Measurements from ENCODE around the gene NT5M.
A peak's percentile ranks its signal among the peaks of the same experiment; 100 is the strongest.
"Not testable (repeated sequence)": the region's sequence is repeated elsewhere in the genome, so short reads cannot be mapped to it uniquely, and the experiment has no call there.

NT5M gene

DNA sequence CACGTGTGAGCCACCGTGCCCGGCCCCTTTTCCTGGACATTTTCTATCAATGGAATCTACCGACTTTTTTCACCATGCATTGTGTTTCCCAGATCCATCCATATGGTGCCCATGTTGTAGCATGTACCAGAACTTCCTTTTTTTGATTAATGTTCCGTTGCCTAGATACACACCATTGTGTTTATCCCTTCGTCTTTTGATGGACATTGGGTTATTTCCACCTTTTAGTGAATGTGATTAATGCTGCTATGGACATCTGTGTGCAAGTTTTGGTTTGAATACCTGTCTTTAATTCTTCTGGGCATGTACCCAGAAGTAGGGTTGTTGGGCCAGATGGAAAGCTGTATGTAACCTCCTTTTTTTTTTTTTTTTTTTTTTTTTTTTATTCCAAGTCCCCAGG is 79.8 kb downstream of the NT5M start:
- no peak overlapping the region for H3K18ac ChIP-seq (ENCODE audit: low read depth in 1 of 2, low read length in 2 of 2)
- H3K23ac ChIP-seq (ENCODE audit: low read length in 2 of 2) = no peak overlapping the region
- H3K79me1 ChIP-seq (replicated peaks; ENCODE audit: low read length, poor library complexity, severe bottlenecking) = no peaks in the 10 kb centered on the region
- 78% methylated on average over 6 of the region's 6 CpGs for WGBS
- no peak overlapping the region for H2BK120ac ChIP-seq (ENCODE audit: low read depth, low read length)
- H3K27ac ChIP-seq (ENCODE audit: low read length, poor library complexity, severe bottlenecking) = no peak overlapping the region
- no peak for DNase-seq
- H3K4ac ChIP-seq (ENCODE audit: low read depth in 1 of 2, low read length in 2 of 2) = no peak overlapping the region
- H4K8ac ChIP-seq (ENCODE audit: low read length) = no peak overlapping the region
- no peak overlapping the region for H2BK5ac ChIP-seq (ENCODE audit: low read depth, low read length, poor library complexity, severe bottlenecking)
- no peaks in the 10 kb centered on the region for H3K4me1 ChIP-seq (ENCODE audit: control insufficient read depth, insufficient read depth, low read depth, low read length)
- no peak overlapping the region for H3K14ac ChIP-seq (ENCODE audit: low read length in 2 of 2)
- no peaks in the 10 kb centered on the region for H3K36me3 ChIP-seq (ENCODE audit: control insufficient read depth in 1 of 2, insufficient read depth in 2 of 2, low read depth in 1 of 2, low read length in 2 of 2)
- no peaks in the 10 kb centered on the region for H3K9me3 ChIP-seq (ENCODE audit: control insufficient read depth, low read length)
- no peak overlapping the region for H3K4me2 ChIP-seq (ENCODE audit: low read length, poor library complexity, severe bottlenecking)
- no peak overlapping the region for H2BK12ac ChIP-seq (ENCODE audit: low read length in 2 of 2)
- H3K27me3 ChIP-seq (ENCODE audit: control insufficient read depth in 1 of 2, insufficient read depth in 1 of 2, low read length in 2 of 2) = peaks cover 34 to 59% of the 10 kb centered on the region in 2 experiments
- H2AFZ ChIP-seq (ENCODE audit: low read depth, low read length) = no peak overlapping the region
- no peak overlapping the region for H2BK15ac ChIP-seq (ENCODE audit: low read depth, poor library complexity, severe bottlenecking)
- H2AK5ac ChIP-seq (ENCODE audit: low read length, severe bottlenecking) = no peak overlapping the region
- no peak overlapping the region for H3K4me3 ChIP-seq (ENCODE audit: insufficient read depth in 1 of 2, low read depth in 1 of 2, low read length in 2 of 2)
- H3K9ac ChIP-seq (ENCODE audit: low read length) = no peak overlapping the region
- H4K91ac ChIP-seq (ENCODE audit: low read length) = no peak overlapping the region

DNA sequence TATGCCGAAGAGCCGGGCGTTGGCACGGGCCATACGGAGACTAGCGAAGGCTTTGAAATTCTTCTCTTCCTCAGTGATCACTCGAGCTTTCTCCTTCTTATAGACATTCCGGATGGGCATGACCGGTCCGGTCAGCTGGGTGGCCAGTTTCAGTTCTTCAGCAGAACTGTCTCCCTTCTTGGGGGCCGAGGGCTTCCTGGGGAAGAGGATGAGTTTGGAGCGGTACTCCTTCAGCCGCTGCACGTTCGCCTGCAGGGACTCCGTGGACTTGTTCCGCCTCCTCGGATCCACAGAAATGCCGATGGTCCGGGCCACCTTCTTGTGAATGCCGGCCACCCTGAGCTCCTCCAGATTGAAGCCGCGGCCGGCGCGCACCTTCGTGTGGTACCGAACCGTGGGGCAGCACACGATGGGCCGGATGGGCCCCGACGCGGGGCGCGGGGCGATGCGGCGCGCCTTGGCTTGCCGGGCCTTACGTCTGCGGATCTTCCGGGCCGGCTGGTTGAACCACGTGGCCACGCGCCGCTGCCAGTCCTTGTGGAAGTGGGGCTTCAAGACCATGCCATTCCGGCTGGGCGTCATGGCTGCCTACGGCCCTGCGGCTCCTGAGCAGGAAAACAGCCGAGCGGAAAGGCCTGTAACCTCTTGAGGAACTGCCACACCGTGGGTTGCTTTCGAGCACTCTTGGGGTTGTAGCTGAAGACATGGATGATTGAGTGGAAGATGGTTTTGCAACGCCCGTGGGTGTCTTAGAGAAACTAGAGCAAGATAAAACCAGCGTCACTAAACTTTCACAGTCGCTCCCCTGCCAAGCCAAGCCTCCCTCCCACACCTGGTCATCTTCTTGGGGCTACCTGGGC is 80.5 kb downstream of the NT5M start:
- H3K79me1 ChIP-seq (replicated peaks; ENCODE audit: low read length, poor library complexity, severe bottlenecking); H3K4ac ChIP-seq (ENCODE audit: low read depth in 1 of 2, low read length in 2 of 2); H3K9ac ChIP-seq (ENCODE audit: low read length); H3K4me2 ChIP-seq (ENCODE audit: low read length, poor library complexity, severe bottlenecking); H4K91ac ChIP-seq (ENCODE audit: low read length); H3K36me3 ChIP-seq (ENCODE audit: control insufficient read depth in 1 of 2, insufficient read depth in 2 of 2, low read depth in 1 of 2, low read length in 2 of 2); H2AK5ac ChIP-seq (ENCODE audit: low read length, severe bottlenecking); H3K18ac ChIP-seq (ENCODE audit: low read depth in 1 of 2, low read length in 2 of 2); H2BK120ac ChIP-seq (ENCODE audit: low read depth, low read length); H3K23ac ChIP-seq (ENCODE audit: low read length in 2 of 2); H3K14ac ChIP-seq (ENCODE audit: low read length in 2 of 2); H2AFZ ChIP-seq (ENCODE audit: low read depth, low read length); H4K8ac ChIP-seq (ENCODE audit: low read length); H2BK5ac ChIP-seq (ENCODE audit: low read depth, low read length, poor library complexity, severe bottlenecking); H3K4me1 ChIP-seq (ENCODE audit: control insufficient read depth, insufficient read depth, low read depth, low read length); H3K4me3 ChIP-seq (ENCODE audit: insufficient read depth in 1 of 2, low read depth in 1 of 2, low read length in 2 of 2); DNase-seq; H2BK12ac ChIP-seq (ENCODE audit: low read length in 2 of 2); H2BK15ac ChIP-seq (ENCODE audit: low read depth, poor library complexity, severe bottlenecking); H3K9me3 ChIP-seq (ENCODE audit: control insufficient read depth, low read length); H3K27ac ChIP-seq (ENCODE audit: low read length, poor library complexity, severe bottlenecking): not testable (repeated sequence)
- peaks cover 34 to 58% of the 10 kb centered on the region in 2 experiments for H3K27me3 ChIP-seq (ENCODE audit: control insufficient read depth in 1 of 2, insufficient read depth in 1 of 2, low read length in 2 of 2)
- WGBS = 95% methylated on average over 58 of the region's 61 CpGs

DNA sequence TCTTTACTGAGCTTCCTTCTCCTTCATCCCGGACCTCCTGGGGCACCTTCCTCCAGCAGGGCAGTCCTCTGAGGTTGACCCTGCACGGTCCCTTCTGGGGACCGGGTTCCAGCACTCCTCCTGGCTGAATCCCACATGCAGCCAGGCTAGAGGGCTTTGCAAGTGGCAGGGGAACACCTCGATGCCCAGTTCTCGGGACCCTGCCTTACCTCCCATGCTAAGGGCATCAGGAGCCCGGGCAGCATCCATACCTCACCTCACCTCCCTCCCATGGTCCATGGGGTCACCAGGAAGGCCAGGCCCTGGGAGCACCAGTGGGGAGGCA is 81.1 kb downstream of the NT5M start:
- H3K4me2 ChIP-seq (ENCODE audit: low read length, poor library complexity, severe bottlenecking) = no peak overlapping the region
- no peak overlapping the region for H2BK120ac ChIP-seq (ENCODE audit: low read depth, low read length)
- H3K18ac ChIP-seq (ENCODE audit: low read depth in 1 of 2, low read length in 2 of 2) = no peak overlapping the region
- H4K8ac ChIP-seq (ENCODE audit: low read length) = no peak overlapping the region
- peaks cover 34 to 57% of the 10 kb centered on the region in 2 experiments for H3K27me3 ChIP-seq (ENCODE audit: control insufficient read depth in 1 of 2, insufficient read depth in 1 of 2, low read length in 2 of 2)
- no peak overlapping the region for H2AK5ac ChIP-seq (ENCODE audit: low read length, severe bottlenecking)
- H3K79me1 ChIP-seq (replicated peaks; ENCODE audit: low read length, poor library complexity, severe bottlenecking) = no peaks in the 10 kb centered on the region
- H2AFZ ChIP-seq (ENCODE audit: low read depth, low read length) = no peak overlapping the region
- H2BK12ac ChIP-seq (ENCODE audit: low read length in 2 of 2) = no peak overlapping the region
- no peak overlapping the region for H3K27ac ChIP-seq (ENCODE audit: low read length, poor library complexity, severe bottlenecking)
- no peak overlapping the region for H3K4ac ChIP-seq (ENCODE audit: low read depth in 1 of 2, low read length in 2 of 2)
- no peak overlapping the region for H4K91ac ChIP-seq (ENCODE audit: low read length)
- H3K9ac ChIP-seq (ENCODE audit: low read length) = no peak overlapping the region
- H3K9me3 ChIP-seq (ENCODE audit: control insufficient read depth, low read length) = no peaks in the 10 kb centered on the region
- 77% methylated on average over 6 of the region's 6 CpGs for WGBS
- no peak overlapping the region for H3K14ac ChIP-seq (ENCODE audit: low read length in 2 of 2)
- no peak overlapping the region for H2BK5ac ChIP-seq (ENCODE audit: low read depth, low read length, poor library complexity, severe bottlenecking)
- no peak for DNase-seq
- H3K36me3 ChIP-seq (ENCODE audit: control insufficient read depth in 1 of 2, insufficient read depth in 2 of 2, low read depth in 1 of 2, low read length in 2 of 2) = no peaks in the 10 kb centered on the region
- H3K4me1 ChIP-seq (ENCODE audit: control insufficient read depth, insufficient read depth, low read depth, low read length) = no peaks in the 10 kb centered on the region
- H3K23ac ChIP-seq (ENCODE audit: low read length in 2 of 2) = no peak overlapping the region
- H3K4me3 ChIP-seq (ENCODE audit: insufficient read depth in 1 of 2, low read depth in 1 of 2, low read length in 2 of 2) = no peak overlapping the region
- H2BK15ac ChIP-seq (ENCODE audit: low read depth, poor library complexity, severe bottlenecking) = no peak overlapping the region

DNA sequence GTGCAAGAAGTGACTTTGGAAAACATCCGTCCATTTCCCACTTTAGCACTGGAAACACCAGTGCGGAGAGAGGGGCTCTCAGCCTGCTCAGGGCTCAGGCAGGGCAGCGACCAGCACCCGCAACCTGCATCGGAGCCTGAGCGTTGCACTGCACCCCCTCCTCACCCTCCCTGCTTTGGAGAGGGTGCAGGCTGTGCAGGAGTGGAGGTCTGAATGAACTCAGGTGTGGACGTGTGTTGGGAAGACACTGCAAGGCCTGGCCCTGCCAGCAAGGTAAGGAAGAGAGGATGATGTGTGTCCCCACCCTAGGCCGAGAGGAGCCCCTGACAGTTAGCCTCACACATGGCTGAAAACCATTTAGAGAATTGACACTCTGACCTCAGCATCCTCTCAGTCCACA is 81.8 kb downstream of the NT5M start:
- no peak overlapping the region for H2AK5ac ChIP-seq (ENCODE audit: low read length, severe bottlenecking)
- no peak overlapping the region for H2BK12ac ChIP-seq (ENCODE audit: low read length in 2 of 2)
- H3K9ac ChIP-seq (ENCODE audit: low read length) = no peak overlapping the region
- H3K27ac ChIP-seq (ENCODE audit: low read length, poor library complexity, severe bottlenecking) = no peak overlapping the region
- no peak overlapping the region for H4K91ac ChIP-seq (ENCODE audit: low read length)
- peaks cover 28 to 50% of the 10 kb centered on the region in 2 experiments for H3K27me3 ChIP-seq (ENCODE audit: control insufficient read depth in 1 of 2, insufficient read depth in 1 of 2, low read length in 2 of 2)
- H3K4ac ChIP-seq (ENCODE audit: low read depth in 1 of 2, low read length in 2 of 2) = no peak overlapping the region
- no peak for DNase-seq
- 85% methylated on average over 5 of the region's 8 CpGs for WGBS
- H3K4me1 ChIP-seq (ENCODE audit: control insufficient read depth, insufficient read depth, low read depth, low read length) = no peaks in the 10 kb centered on the region
- no peak overlapping the region for H3K18ac ChIP-seq (ENCODE audit: low read depth in 1 of 2, low read length in 2 of 2)
- no peak overlapping the region for H2AFZ ChIP-seq (ENCODE audit: low read depth, low read length)
- H3K79me1 ChIP-seq (replicated peaks; ENCODE audit: low read length, poor library complexity, severe bottlenecking) = no peaks in the 10 kb centered on the region
- H3K36me3 ChIP-seq (ENCODE audit: control insufficient read depth in 1 of 2, insufficient read depth in 2 of 2, low read depth in 1 of 2, low read length in 2 of 2) = no peaks in the 10 kb centered on the region
- H2BK15ac ChIP-seq (ENCODE audit: low read depth, poor library complexity, severe bottlenecking) = no peak overlapping the region
- no peak overlapping the region for H3K4me2 ChIP-seq (ENCODE audit: low read length, poor library complexity, severe bottlenecking)
- no peak overlapping the region for H3K4me3 ChIP-seq (ENCODE audit: insufficient read depth in 1 of 2, low read depth in 1 of 2, low read length in 2 of 2)
- peak overlapping the region in 1 of 2 experiments; percentile 77 for H3K14ac ChIP-seq (ENCODE audit: low read length in 2 of 2)
- no peak overlapping the region for H4K8ac ChIP-seq (ENCODE audit: low read length)
- no peaks in the 10 kb centered on the region for H3K9me3 ChIP-seq (ENCODE audit: control insufficient read depth, low read length)
- H3K23ac ChIP-seq (ENCODE audit: low read length in 2 of 2) = no peak overlapping the region
- no peak overlapping the region for H2BK5ac ChIP-seq (ENCODE audit: low read depth, low read length, poor library complexity, severe bottlenecking)
- no peak overlapping the region for H2BK120ac ChIP-seq (ENCODE audit: low read depth, low read length)

Measured in mesenchymal stem cell (in vitro differentiated cells and primary cell).